Activated naive CD4-positive, alpha-beta T cell treated with anti-CD3 and anti-CD28 coated beads, Interleukin-2, amount 50 U/mL, for 72 hours (primary cell): ENCODE measurements around the gene TIMM17A. TPM values are rescaled to one million over a fixed set of nuclear protein-coding genes. Genes with fewer than 3 reads are reported as not detected.
"Not testable (repeated sequence)": the region's sequence is repeated elsewhere in the genome, so short reads cannot be mapped to it uniquely, and the experiment has no call there.

Source experiments
- ATAC-seq, 2 donors: fragments of 150-1000 bp; cut with Tn5 transposase; 2 replicates each; pipeline ENCODE4 v1.10.0; 2021; ENCODE audit warnings: mild to moderate bottlenecking in 2 of 2, moderate library complexity in 2 of 2
- DNase-seq, 2 donors: peaks; one replicate each; pipeline ENCODE4 v3.0.0; 2021 to 2022; ENCODE audit warnings: low spot score in 2 of 2
- H3K27ac Mint-ChIP-seq, 2 donors: one replicate each; pipeline ENCODE4 v1.8.0; 2022; ENCODE audit warnings: mild to moderate bottlenecking in 2 of 2, mixed read lengths in 2 of 2
- H3K36me3 Mint-ChIP-seq, 2 donors: one replicate each; pipeline ENCODE4 v1.8.0; 2022; ENCODE audit warnings: mixed read lengths in 2 of 2
- H3K9me3 Mint-ChIP-seq, 2 donors: one replicate each; pipeline ENCODE4 v1.8.0; 2022; ENCODE audit warnings: mixed read lengths in 2 of 2
- total RNA-seq, 2 donors: library from RNA; stranded (reverse); gene quantifications; one replicate each; pipeline ENCODE4 v1.2.3, GENCODE V29; 2022

Gene TIMM17A
- total RNA-seq, 2 donors from 2014 or later = 64.3 to 89.0 TPM

DNA sequence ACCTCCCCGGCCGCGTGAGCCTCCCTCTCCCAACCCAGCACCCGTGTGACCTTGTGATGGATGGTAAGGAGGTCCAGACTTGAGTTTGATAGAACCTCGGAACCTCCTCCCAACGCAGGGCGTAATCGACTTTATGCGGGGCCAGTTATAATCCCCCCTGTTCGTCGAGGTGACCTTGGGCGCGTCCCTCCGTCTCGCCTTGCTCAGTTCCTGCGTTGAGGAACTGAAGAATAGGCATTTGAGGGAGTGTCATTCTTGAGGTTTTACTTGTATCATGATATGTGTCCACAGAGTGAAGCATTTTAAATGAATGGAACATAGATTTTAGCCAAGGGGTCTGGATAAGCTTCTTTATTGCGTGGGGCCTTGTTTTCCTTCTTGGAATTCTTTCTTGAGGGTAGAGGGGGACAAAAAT lies 433 bp downstream of the TIMM17A start:
- ATAC-seq (peak; percentile 55 to 69), DNase-seq (no peak)
- Mint-ChIP-seq H3K27ac (peak overlapping the region; percentile 98 to 99), H3K36me3 (peaks cover 15 to 16% of the 10 kb centered on the region in 2 donors), H3K9me3 (no peaks in the 10 kb centered on the region)

DNA sequence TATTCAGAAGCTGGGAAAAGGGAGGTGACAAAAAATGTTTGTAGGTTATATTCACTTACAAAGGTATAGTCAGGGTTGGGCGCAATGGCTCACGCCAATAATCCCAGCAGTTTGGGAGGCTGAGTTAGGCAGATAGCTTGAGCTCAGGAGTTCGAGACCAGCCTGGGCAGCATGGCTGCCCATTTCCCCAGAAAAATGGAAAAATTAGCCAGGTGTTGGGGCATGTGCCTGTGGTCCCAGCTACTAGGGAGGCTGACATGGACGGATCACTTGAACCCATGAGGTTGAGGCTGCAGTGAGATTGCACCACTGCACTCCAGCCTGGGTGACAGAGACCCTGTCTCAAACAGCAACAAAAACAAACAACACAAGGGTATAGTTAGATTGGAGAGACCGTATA lies 3.0 kb downstream of the TIMM17A start:
- ATAC-seq (no peak), DNase-seq (no peak)
- peak overlapping the region in 1 of 2 donors; percentile 50 for H3K27ac Mint-ChIP-seq
- peaks cover 15 to 16% of the 10 kb centered on the region in 2 donors for H3K36me3 Mint-ChIP-seq
- H3K9me3 Mint-ChIP-seq = no peaks in the 10 kb centered on the region

DNA sequence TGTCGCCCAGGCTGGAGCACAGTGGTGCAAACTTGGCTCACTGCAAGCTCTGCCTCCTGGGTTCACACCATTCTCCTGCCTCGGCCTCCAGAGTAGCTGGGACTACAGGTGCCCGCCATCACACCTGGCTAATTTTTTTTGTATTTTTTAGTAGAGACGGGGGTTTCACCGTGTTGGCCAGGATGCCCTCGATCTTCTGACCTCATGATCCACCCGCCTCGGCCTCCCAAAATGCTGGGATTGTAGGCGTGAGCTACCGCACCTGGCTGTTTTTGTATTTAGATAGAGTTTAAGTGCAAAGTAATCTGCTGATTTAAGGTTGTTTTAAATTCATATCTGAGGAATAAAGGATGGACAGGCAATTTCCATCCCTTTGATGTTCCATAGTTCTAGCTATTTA lies 7.1 kb downstream of the TIMM17A start:
- H3K36me3 Mint-ChIP-seq, DNase-seq, ATAC-seq, H3K27ac Mint-ChIP-seq, H3K9me3 Mint-ChIP-seq: not testable (repeated sequence)

DNA sequence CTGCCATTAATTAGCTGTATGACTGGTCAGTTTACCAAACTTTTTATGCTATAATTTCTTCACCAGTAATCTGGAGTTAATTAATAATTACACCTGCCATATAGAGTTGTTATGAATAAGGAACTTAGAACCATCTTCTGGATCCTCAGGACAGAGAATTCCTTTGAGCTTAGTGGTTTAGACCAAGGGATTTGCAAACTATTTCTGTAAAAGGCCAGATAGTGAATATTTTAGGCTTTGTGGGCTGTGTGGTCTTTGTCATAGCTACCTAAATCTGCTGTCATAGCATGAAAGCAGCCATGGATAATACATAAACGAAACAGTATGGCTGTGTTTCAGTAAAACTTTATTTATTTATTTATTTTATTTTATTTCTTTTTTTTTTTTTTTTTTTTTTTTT lies 9.0 kb downstream of the TIMM17A start:
- Mint-ChIP-seq H3K36me3 (peaks cover 0 to 7% of the 10 kb centered on the region in 2 donors), H3K27ac (no peak overlapping the region), H3K9me3 (no peaks in the 10 kb centered on the region)
- ATAC-seq = no peak
- DNase-seq = no peak

DNA sequence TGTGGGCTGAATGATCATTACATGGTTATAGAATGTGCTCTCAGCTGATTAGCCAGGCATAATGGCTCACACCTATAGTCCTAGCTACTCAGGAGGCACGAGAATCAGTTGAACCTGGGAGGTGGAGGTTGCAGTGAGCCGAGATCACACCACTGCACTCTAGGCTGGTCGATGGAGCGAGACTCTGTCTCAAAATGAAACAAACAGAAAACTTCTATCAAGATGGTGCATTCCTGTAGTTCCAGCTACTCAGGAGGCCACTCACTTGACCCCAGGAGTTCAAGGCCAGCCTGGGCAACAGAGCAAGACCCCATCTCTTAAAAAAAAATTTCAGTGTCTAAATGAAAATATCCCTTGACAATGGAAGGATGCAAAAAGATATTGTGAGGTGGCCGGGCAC lies 10.9 kb downstream of the TIMM17A start:
- ATAC-seq (no peak), DNase-seq (no peak)
- Mint-ChIP-seq H3K36me3 (peaks cover 0 to 7% of the 10 kb centered on the region in 2 donors), H3K9me3 (no peaks in the 10 kb centered on the region), H3K27ac (peak overlapping the region in 1 of 2 donors; percentile 37)

DNA sequence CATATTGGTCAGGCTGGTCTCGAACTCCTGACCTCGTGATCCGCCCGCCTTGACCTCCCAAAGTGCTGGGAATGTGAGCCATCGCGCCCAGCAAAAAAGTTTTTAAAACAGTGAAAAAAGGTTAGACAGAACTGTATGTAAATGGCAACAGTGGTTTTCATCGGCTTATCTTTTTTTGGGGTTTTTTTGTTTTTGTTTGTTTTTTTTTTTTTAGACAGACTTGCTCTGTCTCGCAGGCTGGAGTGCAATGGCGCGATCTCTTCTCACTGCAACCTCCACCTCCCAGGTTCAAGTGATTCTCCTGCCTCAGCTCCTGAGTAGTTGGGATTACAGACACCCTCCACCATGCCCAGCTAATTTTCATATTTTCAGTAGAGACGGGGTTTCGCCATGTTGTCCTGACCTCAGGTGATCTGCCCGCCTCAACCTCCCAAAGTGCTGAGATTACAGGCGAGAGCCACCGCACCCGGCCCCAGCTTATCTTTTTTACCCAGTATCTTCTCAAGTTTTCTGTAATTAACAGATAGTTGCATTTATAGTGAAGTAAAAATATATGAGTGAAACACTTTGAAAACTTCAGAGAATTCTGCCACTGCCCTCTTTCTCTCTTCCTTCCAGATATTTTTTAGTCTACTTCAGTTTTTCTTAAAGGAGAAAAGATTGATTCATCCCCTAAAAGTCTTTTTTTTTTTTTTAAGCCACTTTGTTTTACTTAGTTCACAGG lies 13.1 kb downstream of the TIMM17A start:
- no peak for ATAC-seq

DNA sequence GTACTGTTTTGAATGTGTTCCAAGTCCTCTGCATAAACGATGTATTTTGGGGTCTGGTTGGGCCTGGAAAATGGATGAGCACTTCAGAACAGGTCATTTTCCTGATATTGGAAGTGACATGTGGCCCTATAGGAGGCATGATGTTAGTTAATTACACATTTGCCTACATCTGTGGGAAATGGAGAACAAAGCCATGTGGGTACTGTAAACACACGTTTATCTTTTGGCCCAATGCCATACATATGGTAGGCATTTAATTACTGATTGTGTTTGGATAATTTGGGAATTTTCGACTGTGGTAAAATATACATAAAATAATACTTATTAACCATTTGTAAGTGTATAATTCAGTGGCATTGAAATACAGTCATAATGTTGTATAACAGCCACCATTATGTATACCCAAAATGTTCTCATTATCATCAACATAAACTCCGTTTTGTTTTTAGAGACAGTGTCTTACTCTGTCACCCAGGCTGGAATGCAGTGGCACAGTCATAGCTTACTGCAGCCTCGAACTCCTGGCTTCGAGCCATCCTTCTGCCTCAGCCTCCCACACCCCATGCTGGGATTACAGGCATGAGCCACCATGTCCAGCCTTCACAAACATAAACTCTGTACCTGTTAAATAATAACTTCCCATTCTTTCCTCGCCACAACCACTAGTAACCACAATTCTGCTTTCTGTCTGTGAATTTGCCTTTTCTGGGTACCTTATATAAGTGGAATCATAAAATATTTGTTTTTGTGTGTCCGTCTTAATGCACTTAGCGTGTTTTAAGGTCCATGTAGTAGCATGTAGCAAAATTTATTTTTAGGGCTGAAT lies 15.2 kb downstream of the TIMM17A start:
- DNase-seq (no peak), ATAC-seq (no peak)
- Mint-ChIP-seq H3K9me3 (no peaks in the 10 kb centered on the region), H3K36me3 (peaks cover 0 to 7% of the 10 kb centered on the region in 2 donors), H3K27ac (no peak overlapping the region)

More for the DNA sequence above, 13.1 kb downstream of the TIMM17A start:
- peaks cover 0 to 7% of the 10 kb centered on the region in 2 donors for H3K36me3 Mint-ChIP-seq
- DNase-seq = no peak
- H3K9me3 Mint-ChIP-seq = no peaks in the 10 kb centered on the region
- no peak overlapping the region for H3K27ac Mint-ChIP-seq

DNA sequence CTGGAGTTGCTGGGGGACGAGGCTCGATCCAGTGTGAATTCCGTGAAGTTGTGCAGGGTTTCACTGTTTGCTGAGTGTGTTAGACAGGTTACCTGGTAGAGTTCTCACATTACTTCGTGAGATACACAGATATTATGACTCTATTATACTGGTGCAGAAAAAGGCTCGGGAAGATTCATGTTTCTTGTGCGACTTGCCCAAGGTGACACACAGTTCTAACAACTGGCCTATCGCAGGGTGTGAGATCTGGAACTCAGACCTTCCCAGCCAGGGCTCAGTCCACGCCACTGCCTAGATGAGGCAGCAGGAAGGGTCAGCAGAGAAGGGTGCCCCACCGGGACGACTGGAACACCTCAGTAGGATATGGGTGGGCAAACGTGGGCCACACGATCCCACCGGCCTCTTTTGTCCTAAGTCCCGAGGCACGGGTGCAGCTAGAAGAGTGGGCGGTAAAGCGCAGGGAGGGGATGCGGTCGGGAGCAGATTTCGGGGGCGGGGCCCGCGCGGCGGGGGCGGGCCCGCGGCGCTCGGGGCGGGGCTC lies 26.8 kb downstream of the TIMM17A start:
- ATAC-seq (peak; percentile 37 to 88), DNase-seq (peak; percentile 39 to 67)
- Mint-ChIP-seq H3K36me3 (peaks cover 7 to 12% of the 10 kb centered on the region in 2 donors), H3K9me3 (no peaks in the 10 kb centered on the region), H3K27ac (peak overlapping the region; percentile 71 to 95)

DNA sequence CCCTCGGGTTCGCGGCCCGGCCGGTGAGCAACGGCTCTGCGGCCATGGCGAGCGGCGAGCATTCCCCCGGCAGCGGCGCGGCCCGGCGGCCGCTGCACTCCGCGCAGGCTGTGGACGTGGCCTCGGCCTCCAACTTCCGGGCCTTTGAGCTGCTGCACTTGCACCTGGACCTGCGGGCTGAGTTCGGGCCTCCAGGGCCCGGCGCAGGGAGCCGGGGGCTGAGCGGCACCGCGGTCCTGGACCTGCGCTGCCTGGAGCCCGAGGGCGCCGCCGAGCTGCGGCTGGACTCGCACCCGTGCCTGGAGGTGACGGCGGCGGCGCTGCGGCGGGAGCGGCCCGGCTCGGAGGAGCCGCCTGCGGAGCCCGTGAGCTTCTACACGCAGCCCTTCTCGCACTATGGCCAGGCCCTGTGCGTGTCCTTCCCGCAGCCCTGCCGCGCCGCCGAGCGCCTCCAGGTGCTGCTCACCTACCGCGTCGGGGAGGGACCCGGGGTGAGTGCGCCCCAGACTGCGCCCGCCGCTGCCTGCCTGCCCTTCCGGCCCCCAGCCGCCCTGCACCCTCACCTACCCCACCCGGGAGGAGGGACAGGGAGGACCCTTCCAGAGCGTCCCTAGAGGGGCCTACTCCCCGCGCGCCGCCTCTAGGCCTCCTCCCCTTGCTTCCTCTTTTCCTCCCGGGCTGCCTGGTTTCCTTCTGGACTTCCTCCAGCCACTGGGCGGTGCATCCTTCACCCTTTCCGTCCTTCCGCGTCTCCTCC lies 27.5 kb downstream of the TIMM17A start, which contains the start of gene RNPEP:
Gene RNPEP (plus strand): TSS at position 26 of the 757 bp plus-strand sequence. CDS start 19 bp downstream, at position 45.
- DNase-seq = peak; percentile 63 to 75
- Mint-ChIP-seq H3K9me3 (no peaks in the 10 kb centered on the region), H3K36me3 (peaks cover 7 to 12% of the 10 kb centered on the region in 2 donors), H3K27ac (peak within 1 kb of the TSS; percentile 71 to 96)
- peak; percentile 80 to 83 for ATAC-seq

DNA sequence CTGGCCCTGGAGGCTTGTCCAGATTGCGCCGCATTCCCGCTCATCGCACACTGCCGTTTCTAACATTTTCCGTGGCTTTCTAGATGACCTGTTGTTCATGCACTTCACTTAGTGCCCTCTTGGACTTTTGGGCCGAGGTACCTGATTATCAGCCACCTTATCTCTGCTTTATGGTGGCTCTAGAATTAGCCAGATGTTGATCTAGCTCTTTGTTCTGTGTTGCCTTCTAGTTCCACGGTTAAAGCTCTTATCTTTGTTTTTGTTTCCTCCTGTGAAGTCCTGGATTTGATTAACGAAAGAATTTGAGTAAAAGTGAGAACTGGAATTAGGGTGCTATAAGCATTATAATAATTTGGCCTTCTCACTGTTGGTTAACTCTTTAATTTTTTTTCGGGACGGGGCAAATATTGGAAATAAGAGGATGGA lies 28.1 kb downstream of the TIMM17A start:
- no peaks in the 10 kb centered on the region for H3K9me3 Mint-ChIP-seq
- H3K27ac Mint-ChIP-seq = peak overlapping the region; percentile 69 to 96
- H3K36me3 Mint-ChIP-seq = peaks cover 7 to 12% of the 10 kb centered on the region in 2 donors
- ATAC-seq (no peak), DNase-seq (no peak)

DNA sequence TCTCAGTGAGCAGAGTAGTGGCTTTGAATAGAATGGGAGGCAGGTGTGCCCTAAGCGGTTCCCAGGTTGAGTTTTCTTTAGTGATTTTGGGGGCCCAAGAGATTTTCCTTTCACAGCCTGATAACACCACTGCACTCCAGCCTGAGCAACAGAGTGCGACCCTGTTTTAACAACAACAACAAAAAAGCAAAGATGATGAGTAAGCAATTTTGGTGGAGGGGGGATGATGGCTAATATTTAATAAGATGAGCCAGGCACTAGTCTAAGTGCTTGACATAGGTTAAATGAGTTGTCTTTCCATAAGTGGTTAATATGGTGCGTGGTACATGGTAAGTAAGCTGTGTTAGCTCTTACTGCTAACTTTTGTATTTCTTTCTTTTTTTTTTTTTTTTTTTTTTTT lies 29.1 kb downstream of the TIMM17A start:
- no peak for DNase-seq
- no peak for ATAC-seq
- Mint-ChIP-seq H3K9me3 (no peaks in the 10 kb centered on the region), H3K36me3 (peaks cover 7 to 12% of the 10 kb centered on the region in 2 donors), H3K27ac (no peak overlapping the region)

DNA sequence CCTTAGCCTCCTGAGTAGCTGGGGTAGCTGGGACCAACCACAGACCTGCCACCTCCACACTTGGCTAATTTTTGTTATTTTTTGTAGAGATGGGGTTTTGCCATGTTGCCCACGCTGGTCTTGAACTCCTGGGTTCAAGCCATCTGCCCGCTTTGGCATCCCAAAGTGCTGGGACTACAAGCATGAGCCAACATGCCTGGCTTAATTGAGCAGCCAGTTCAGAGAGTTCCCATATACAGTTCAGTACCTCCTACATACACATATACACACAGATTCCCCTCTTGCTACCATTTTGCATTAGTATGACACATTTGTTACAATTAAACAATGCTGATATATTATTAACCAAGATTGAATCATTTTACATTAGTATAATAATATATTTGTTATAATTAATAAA lies 30.1 kb downstream of the TIMM17A start:
- no peak for ATAC-seq
- no peaks in the 10 kb centered on the region for H3K9me3 Mint-ChIP-seq
- DNase-seq = peak in 1 of 2 donors; percentile 20
- peaks cover 7 to 16% of the 10 kb centered on the region in 2 donors for H3K36me3 Mint-ChIP-seq
- no peak overlapping the region for H3K27ac Mint-ChIP-seq

DNA sequence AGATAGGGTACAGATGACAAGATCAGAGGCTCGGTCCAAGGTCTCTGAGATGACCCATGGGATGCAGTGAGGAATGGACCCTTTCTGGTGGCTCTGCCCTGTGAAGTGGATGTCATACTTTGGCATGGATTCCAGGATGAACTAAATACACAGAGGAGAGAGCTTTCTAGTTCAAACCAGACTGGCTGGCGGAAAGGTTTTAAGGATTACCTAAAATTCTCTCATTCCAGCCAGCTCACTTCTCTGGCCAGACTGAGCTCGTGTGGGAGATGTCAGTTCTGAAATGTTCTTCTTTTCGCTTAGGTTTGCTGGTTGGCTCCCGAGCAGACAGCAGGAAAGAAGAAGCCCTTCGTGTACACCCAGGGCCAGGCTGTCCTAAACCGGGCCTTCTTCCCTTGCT lies 33.3 kb downstream of the TIMM17A start:
- H3K27ac Mint-ChIP-seq = no peak overlapping the region
- no peak for ATAC-seq
- H3K36me3 Mint-ChIP-seq = peaks cover under 1 to 12% of the 10 kb centered on the region in 2 donors
- peak in 1 of 2 donors; percentile 18 for DNase-seq
- no peaks in the 10 kb centered on the region for H3K9me3 Mint-ChIP-seq

DNA sequence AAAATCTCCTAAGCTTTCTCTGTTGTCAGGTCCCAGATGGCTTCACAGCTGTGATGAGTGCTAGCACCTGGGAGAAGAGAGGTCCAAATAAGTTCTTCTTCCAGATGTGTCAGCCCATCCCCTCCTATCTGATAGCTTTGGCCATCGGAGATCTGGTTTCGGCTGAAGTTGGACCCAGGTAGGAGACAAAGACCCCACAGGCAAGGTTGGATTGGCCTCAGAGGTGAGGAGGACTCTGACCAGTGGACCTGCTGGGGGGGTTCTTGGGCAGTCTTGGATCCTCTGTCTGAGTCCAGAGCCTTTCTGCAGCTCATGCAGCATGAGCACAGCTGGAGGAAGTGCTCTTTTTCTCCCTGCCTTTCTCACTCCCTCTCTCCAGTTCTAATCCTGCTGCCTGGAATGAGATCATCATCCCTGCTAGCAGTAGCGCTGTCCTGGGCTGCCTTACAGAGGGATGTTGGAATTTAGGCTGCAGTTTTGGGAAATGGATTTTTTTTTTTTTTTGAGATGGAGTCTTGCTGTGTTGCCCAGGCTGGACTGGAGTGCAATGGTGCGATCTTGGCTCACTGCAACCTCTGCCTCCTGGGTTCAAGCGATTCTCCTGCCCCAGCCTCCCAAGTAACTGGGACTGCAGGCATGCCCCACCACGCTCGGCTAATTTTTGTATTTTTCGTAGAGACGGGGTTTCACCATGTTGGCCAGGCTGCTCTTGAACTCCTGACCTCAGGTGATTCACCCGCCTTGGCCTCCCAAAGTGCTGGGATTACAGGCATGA lies 34.2 kb downstream of the TIMM17A start:
- ATAC-seq = no peak
- Mint-ChIP-seq H3K9me3 (no peaks in the 10 kb centered on the region), H3K27ac (peak overlapping the region in 1 of 2 donors; percentile 38), H3K36me3 (peaks cover 0 to 12% of the 10 kb centered on the region in 2 donors)
- peak in 1 of 2 donors; percentile 26 for DNase-seq

DNA sequence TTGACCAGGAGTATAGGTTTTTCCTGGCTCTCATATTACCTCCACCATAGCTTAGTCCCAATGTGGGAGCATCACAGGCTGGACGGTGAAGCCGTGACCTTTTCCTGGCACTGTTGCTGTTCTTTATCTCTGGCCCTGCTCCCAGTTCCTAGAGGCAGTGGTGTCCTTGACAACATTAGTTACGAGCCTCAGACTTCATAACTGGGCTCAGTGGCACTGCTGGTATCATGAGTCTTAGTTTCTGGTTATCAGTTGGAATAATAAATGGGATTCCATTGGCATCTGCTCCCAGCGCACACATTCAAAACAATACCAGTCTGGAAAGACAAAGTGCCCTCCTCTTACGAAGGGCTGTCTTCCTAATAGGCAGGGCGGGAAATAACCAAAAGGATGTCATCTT lies 35.1 kb downstream of the TIMM17A start:
- no peak for ATAC-seq
- Mint-ChIP-seq H3K9me3 (no peaks in the 10 kb centered on the region), H3K27ac (peak overlapping the region in 1 of 2 donors; percentile 38), H3K36me3 (peaks cover 0 to 12% of the 10 kb centered on the region in 2 donors)
- DNase-seq = peak in 1 of 2 donors; percentile 7
